ENCODE results near the gene TRAF1. TPM values are rescaled to one million over a fixed set of nuclear protein-coding genes. Genes with fewer than 3 reads are reported as not detected.

TRAF1 gene
- total and polyA plus RNA-seq, 2 donors (not counting 1 experiment from before 2014, with no cell fraction given): 12.2 to 19.5 TPM

DNA sequence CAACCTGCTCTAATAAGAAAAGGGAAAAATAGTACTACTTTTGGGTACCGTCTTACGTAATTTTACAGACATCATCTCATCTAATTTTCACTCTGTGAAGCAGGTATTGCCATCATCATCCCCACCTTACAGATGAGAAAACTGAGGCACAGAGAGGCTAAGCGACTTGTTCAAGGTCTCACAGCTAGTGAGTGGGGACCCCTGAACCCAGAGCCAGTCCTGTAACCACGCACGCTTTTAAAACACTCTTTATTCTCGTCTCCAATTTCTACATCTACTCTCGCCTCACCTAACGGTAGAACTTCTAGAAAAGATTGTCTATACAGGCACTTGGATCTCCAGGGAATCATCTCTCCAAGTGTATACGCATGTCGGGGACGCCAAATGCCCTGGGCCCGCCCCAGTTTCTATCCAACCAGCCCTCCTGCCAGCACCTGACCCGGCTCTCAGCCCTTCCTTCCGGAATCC lies 1.5 kb upstream of the TRAF1 start:
- 38% methylated on average over 14 of the region's 14 CpGs for WGBS (ENCODE audit: insufficient coverage)
- H3K27ac ChIP-seq (ENCODE audit: low read length in 2 of 2): peak overlapping the region; percentile 90 to 99
- POLR2A ChIA-PET: interaction anchor here (1.3 to 3.2 kb wide), 2 partner anchors 16 to 35 kb away, joined by 3 to 14 read pairs; no protein-coding TSS in a partner anchor
- H3K79me2 ChIP-seq (ENCODE audit: control insufficient read depth, insufficient read depth, low read length): peaks cover 4% of the 10 kb centered on the region
- peaks cover 69 to 89% of the 10 kb centered on the region in 2 donors for H3K4me1 ChIP-seq (ENCODE audit: control insufficient read depth in 2 of 2, insufficient read depth in 2 of 2, low read length in 2 of 2)
- peak overlapping the region; percentile 76 for H2AFZ ChIP-seq (ENCODE audit: insufficient read depth, low read depth, low read length, poor library complexity, severe bottlenecking)
- no peak for TF ChIP-seq EZH2 (IDR thresholded peaks at IDR 0.05; ENCODE audit: borderline replicate concordance, insufficient read depth, low read depth, low read length, poor library complexity, severe bottlenecking)
- TF ChIP-seq, protein P1, sequence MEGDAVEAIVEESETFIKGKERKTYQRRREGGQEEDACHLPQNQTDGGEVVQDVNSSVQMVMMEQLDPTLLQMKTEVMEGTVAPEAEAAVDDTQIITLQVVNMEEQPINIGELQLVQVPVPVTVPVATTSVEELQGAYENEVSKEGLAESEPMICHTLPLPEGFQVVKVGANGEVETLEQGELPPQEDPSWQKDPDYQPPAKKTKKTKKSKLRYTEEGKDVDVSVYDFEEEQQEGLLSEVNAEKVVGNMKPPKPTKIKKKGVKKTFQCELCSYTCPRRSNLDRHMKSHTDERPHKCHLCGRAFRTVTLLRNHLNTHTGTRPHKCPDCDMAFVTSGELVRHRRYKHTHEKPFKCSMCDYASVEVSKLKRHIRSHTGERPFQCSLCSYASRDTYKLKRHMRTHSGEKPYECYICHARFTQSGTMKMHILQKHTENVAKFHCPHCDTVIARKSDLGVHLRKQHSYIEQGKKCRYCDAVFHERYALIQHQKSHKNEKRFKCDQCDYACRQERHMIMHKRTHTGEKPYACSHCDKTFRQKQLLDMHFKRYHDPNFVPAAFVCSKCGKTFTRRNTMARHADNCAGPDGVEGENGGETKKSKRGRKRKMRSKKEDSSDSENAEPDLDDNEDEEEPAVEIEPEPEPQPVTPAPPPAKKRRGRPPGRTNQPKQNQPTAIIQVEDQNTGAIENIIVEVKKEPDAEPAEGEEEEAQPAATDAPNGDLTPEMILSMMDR (IDR thresholded peaks at IDR 0.05): no peak
- Mint-ChIP-seq H3K27me3 (no peaks in the 10 kb centered on the region), H3K27ac (peak overlapping the region; percentile 89), H3K9me3 (ENCODE audit: insufficient read depth) (no peaks in the 10 kb centered on the region), H3K4me1 (peaks cover 82% of the 10 kb centered on the region), H3K4me3 (peak overlapping the region; percentile 80)
- DNase-seq (no peak), ATAC-seq (ENCODE audit: low read depth) (no peak)
- no peaks in the 10 kb centered on the region for H3K36me3 ChIP-seq (replicated peaks in 1 of 2; ENCODE audit: control extremely low read depth in 1 of 2, control insufficient read depth in 1 of 2, extremely low read depth in 1 of 2, insufficient read depth in 2 of 2, low read length in 1 of 2)
- H3K4me3 ChIP-seq (ENCODE audit: control extremely low read depth in 1 of 5, extremely low read depth in 1 of 5, insufficient read depth in 1 of 5, low read depth in 2 of 5, low read length in 4 of 5): peak overlapping the region in 4 of 5 experiments; percentile 56 to 82 (median 72)
- no peaks in the 10 kb centered on the region for H3K9me3 ChIP-seq (ENCODE audit: control extremely low read depth in 1 of 3, control insufficient read depth in 2 of 3, insufficient read depth in 1 of 3, low read length in 2 of 3)
- no peaks in the 10 kb centered on the region for H4K20me1 ChIP-seq (ENCODE audit: control insufficient read depth, insufficient read depth, low read length, poor library complexity, severe bottlenecking)
- no peaks in the 10 kb centered on the region for H3K27me3 ChIP-seq (replicated peaks in 1 of 4; ENCODE audit: control extremely low read depth in 1 of 4, control insufficient read depth in 3 of 4, insufficient read depth in 4 of 4, low read length in 3 of 4)
- peak overlapping the region; percentile 82 for H3K9ac ChIP-seq (ENCODE audit: low read length)
- peak overlapping the region; percentile 98 for H3K4me2 ChIP-seq (replicated peaks; ENCODE audit: low read depth, low read length, poor library complexity, severe bottlenecking)
- CTCF ChIA-PET: no interaction called here
- intact Hi-C loops (cut with micrococcal nuclease): loop anchor here (2.0 to 5.0 kb wide), 2 partner anchors 135 to 144 kb away; partner anchors contain the start of genes CNTRL and FBXW2

DNA sequence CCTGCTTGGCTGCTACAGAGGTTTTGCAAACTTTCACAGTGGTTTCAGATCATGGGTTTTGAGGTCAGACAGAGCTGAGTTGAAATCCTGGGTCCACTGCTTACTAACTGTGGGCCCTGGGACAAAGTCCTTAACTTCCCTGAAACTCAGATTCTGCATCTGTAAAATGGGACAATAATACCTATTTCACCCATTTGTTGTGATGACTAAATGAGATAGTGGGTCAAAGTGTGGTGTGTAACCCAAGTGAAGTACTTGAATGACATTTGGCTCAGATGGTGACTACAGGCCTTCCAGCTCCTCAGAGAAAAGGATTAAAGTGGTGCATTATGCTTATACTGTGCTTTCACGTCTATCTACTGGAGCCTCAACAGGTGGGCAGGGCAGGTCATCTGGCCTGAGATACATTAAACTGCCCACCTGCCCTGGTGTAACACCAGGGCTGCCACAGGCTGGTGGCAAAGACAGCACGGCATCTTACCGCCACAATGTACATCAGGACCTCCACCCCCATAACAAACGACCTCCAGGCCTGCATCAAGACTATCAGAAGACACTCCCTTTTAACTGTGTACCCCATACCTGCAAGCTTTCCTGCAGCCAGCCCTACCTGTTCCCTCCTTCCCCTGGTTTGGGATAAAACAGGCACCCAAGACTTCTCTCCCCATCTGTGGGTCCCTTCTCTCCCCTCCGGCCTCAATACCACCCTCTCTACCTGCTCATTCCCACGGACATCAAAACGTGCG lies 846 bp upstream of the TRAF1 start:
- H3K36me3 ChIP-seq (replicated peaks in 1 of 2; ENCODE audit: control extremely low read depth in 1 of 2, control insufficient read depth in 1 of 2, extremely low read depth in 1 of 2, insufficient read depth in 2 of 2, low read length in 1 of 2): no peaks in the 10 kb centered on the region

More for the DNA sequence above, 846 bp upstream of the TRAF1 start:
- H3K4me1 Mint-ChIP-seq: peaks cover 80% of the 10 kb centered on the region
- peak overlapping the region; percentile 90 to 99 for H3K27ac ChIP-seq (ENCODE audit: low read length in 2 of 2)
- peak overlapping the region in 1 of 5 experiments; percentile 67 for H3K4me3 ChIP-seq (ENCODE audit: control extremely low read depth in 1 of 5, extremely low read depth in 1 of 5, insufficient read depth in 1 of 5, low read depth in 2 of 5, low read length in 4 of 5)
- H3K4me2 ChIP-seq (replicated peaks; ENCODE audit: low read depth, low read length, poor library complexity, severe bottlenecking): peak overlapping the region; percentile 98
- no peak for ATAC-seq (ENCODE audit: low read depth)
- H3K4me1 ChIP-seq (ENCODE audit: control insufficient read depth in 2 of 2, insufficient read depth in 2 of 2, low read length in 2 of 2): peaks cover 63 to 86% of the 10 kb centered on the region in 2 donors
- ChIA-PET POLR2A (interaction anchor here (2.0 to 3.2 kb wide), 2 partner anchors 35 kb away, joined by 8 to 14 read pairs; no protein-coding TSS in a partner anchor), CTCF (interaction anchor here (1.3 kb wide), 1 partner anchor 9 kb away, joined by 4 read pairs; no protein-coding TSS in a partner anchor)
- peaks cover 4% of the 10 kb centered on the region for H3K79me2 ChIP-seq (ENCODE audit: control insufficient read depth, insufficient read depth, low read length)
- H3K4me3 Mint-ChIP-seq: peak overlapping the region; percentile 80
- H3K9me3 ChIP-seq (ENCODE audit: control extremely low read depth in 1 of 3, control insufficient read depth in 2 of 3, insufficient read depth in 1 of 3, low read length in 2 of 3): no peaks in the 10 kb centered on the region
- WGBS (ENCODE audit: insufficient coverage): 77% methylated on average over 7 of the region's 8 CpGs
- peak; percentile 35 for DNase-seq
- peak overlapping the region; percentile 82 for H3K9ac ChIP-seq (ENCODE audit: low read length)
- H3K9me3 Mint-ChIP-seq (ENCODE audit: insufficient read depth): no peaks in the 10 kb centered on the region
- peak overlapping the region; percentile 89 for H3K27ac Mint-ChIP-seq
- H3K27me3 ChIP-seq (replicated peaks in 1 of 4; ENCODE audit: control extremely low read depth in 1 of 4, control insufficient read depth in 3 of 4, insufficient read depth in 4 of 4, low read length in 3 of 4): no peaks in the 10 kb centered on the region
- no peaks in the 10 kb centered on the region for H4K20me1 ChIP-seq (ENCODE audit: control insufficient read depth, insufficient read depth, low read length, poor library complexity, severe bottlenecking)
- H3K27me3 Mint-ChIP-seq: no peaks in the 10 kb centered on the region
- intact Hi-C loops (cut with micrococcal nuclease): loop anchor here (2.0 to 5.0 kb wide), 2 partner anchors 135 to 145 kb away; partner anchors contain the start of genes CNTRL and FBXW2
- H2AFZ ChIP-seq (ENCODE audit: insufficient read depth, low read depth, low read length, poor library complexity, severe bottlenecking): no peak overlapping the region
- TF ChIP-seq, protein P1 (IDR thresholded peaks at IDR 0.05): no peak
- TF ChIP-seq EZH2 (IDR thresholded peaks at IDR 0.05; ENCODE audit: borderline replicate concordance, insufficient read depth, low read depth, low read length, poor library complexity, severe bottlenecking): no peak

Measured in B cell (primary cell).